DND-41 (cell line): Measurements from ENCODE around the gene SLC25A19.

Source experiments
- CTCF ChIP-seq: IDR thresholded peaks from 2 replicates; pipeline ENCODE4 v1.5.1; 2012; ENCODE audit warnings: borderline replicate concordance, low read length, moderate library complexity, mild to moderate bottlenecking; ENCODE audit not compliant: poor library complexity, severe bottlenecking; ENCODE audit errors: extremely low read depth
- EZH2 ChIP-seq: IDR thresholded peaks from 3 replicates; pipeline ENCODE4 v1.6.1; 2012; ENCODE audit warnings: borderline replicate concordance, low read depth, mild to moderate bottlenecking, moderate library complexity, low read length, inconsistent platforms; ENCODE audit not compliant: severe bottlenecking

DNA sequence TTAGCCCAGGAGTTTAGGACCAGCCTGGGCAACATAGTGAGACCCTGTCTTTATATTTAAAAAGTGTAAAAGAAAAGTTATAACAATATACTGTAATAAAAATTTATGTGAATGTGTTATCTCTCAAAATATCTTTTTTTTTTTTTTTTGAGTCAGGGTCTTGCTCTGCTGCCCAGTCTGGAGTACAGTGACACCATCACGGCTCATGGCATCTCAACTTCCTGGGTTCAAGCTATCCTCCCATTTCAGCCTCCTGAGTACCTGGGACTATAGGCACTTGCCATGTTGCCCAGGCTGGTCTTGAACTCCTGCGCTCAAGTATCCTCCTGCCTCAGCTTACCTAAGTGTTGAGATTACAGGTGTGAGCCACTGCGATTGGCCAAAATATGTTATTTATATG, 45.5 kb upstream of the SLC25A19 start:
- no peak for TF ChIP-seq CTCF
- TF ChIP-seq EZH2, result no peak
